Smooth muscle cell (in vitro differentiated cells): ENCODE results near the gene RGS9. TPM values are rescaled to one million over a fixed set of nuclear protein-coding genes. Genes with fewer than 3 reads are reported as not detected.

Source experiments
- DNase-seq: peaks from one replicate; lab custom pipeline; 2025; ENCODE audit not compliant: unreplicated experiment; lab: John Stamatoyannopoulos, UW
- H2AFZ ChIP-seq: fragments of 200-600 bp; sonication (generic); 2 replicates; pipeline ENCODE4 v1.6.0; 2016; ENCODE audit warnings: antibody characterized with exemption, low read depth, mild to moderate bottlenecking
- H3F3A ChIP-seq: fragments of 200-600 bp; sonication (generic); 2 replicates; pipeline ENCODE4 v1.6.0; 2017; ENCODE audit warnings: antibody characterized with exemption, low read depth
- H3K27ac ChIP-seq: fragments of 200-600 bp; sonication (generic); 2 replicates; pipeline ENCODE4 v1.5.1; 2016; ENCODE audit warnings: low read depth, mild to moderate bottlenecking
- H3K27me3 ChIP-seq: fragments of 200-600 bp; sonication (generic); 2 replicates; pipeline ENCODE4 v1.6.1; 2016; ENCODE audit warnings: low read depth, mild to moderate bottlenecking
- H3K36me3 ChIP-seq: fragments of 200-600 bp; sonication (generic); 2 replicates; pipeline ENCODE4 v1.5.1; 2016; ENCODE audit warnings: low read depth
- H3K4me1 ChIP-seq: fragments of 200-600 bp; sonication (generic); 2 replicates; pipeline ENCODE4 v1.5.1; 2016; ENCODE audit warnings: low read depth
- H3K4me2 ChIP-seq: fragments of 200-600 bp; sonication (generic); 2 replicates; pipeline ENCODE4 v1.6.0; 2016; ENCODE audit warnings: mild to moderate bottlenecking
- H3K4me3 ChIP-seq: fragments of 200-600 bp; sonication (generic); 2 replicates; pipeline ENCODE4 v1.5.1; 2016; ENCODE audit warnings: mild to moderate bottlenecking
- H3K79me2 ChIP-seq: fragments of 200-600 bp; sonication (generic); 2 replicates; pipeline ENCODE4 v1.6.0; 2016; ENCODE audit warnings: low read depth, mild to moderate bottlenecking
- H3K9ac ChIP-seq: fragments of 200-600 bp; sonication (generic); 2 replicates; pipeline ENCODE4 v1.6.0; 2016; ENCODE audit warnings: low read depth
- H3K9me3 ChIP-seq: fragments of 200-600 bp; sonication (generic); replicated peaks from 2 replicates; pipeline ENCODE4 v1.5.1; 2016; ENCODE audit warnings: low read depth
- H4K20me1 ChIP-seq: fragments of 200-600 bp; sonication (generic); 2 replicates; pipeline ENCODE4 v1.6.0; 2016; ENCODE audit warnings: low read depth
- CTCF ChIP-seq: fragments of 200-600 bp; sonication (generic); IDR thresholded peaks from 2 replicates; pipeline ENCODE4 v1.5.1; 2017; ENCODE audit warnings: borderline replicate concordance, mild to moderate bottlenecking, antibody characterized with exemption; ENCODE audit not compliant: insufficient read depth, poor library complexity, severe bottlenecking
- WGBS: methylation state at CpG from one replicate; pipeline ENCODE4 v1.1.7; 2016; ENCODE audit warnings: low lambda C conversion rate; 5-methylcytosine and 5-hydroxymethylcytosine counted together
- polyA plus RNA-seq: library from polyadenylated mRNA; unstranded; fragments of >200 nt; fragmentation: Nextera tagmentation; extraction: Ambion mirVana; gene quantifications from 2 replicates; pipeline ENCODE4 v1.2.1, GENCODE V29; 2016
- total RNA-seq: library from RNA; depleted of rRNA; stranded (reverse); fragments of >200 nt; gene quantifications from 2 replicates; pipeline ENCODE4 v1.2.3, GENCODE V29; 2014

The RGS9 gene
- total and polyA plus RNA-seq, 2 experiments from 2014 or later, result 16.3 to 18.8 TPM

GRCh38 chr17:65197201-65197600, 60.0 kb downstream of the RGS9 start:
- no peak overlapping the region for H3K4me3 ChIP-seq
- H3K36me3 ChIP-seq, result no peaks in the 10 kb centered on the region
- TF ChIP-seq CTCF, result no peak
- H3K79me2 ChIP-seq, result no peaks in the 10 kb centered on the region
- H4K20me1 ChIP-seq, result no peaks in the 10 kb centered on the region
- no peaks in the 10 kb centered on the region for H3K9me3 ChIP-seq
- H3F3A ChIP-seq, result no peaks in the 10 kb centered on the region
- H3K27me3 ChIP-seq, result no peaks in the 10 kb centered on the region
- peaks cover 5% of the 10 kb centered on the region for H3K4me1 ChIP-seq
- H3K9ac ChIP-seq, result no peak overlapping the region
- no peak overlapping the region for H3K4me2 ChIP-seq
- no peak for DNase-seq
- H2AFZ ChIP-seq, result no peak overlapping the region
- 87% methylated on average over 5 of the region's 5 CpGs for WGBS
- H3K27ac ChIP-seq, result no peak overlapping the region

GRCh38 chr17:65198653-65199382, 61.6 kb downstream of the RGS9 start:
- H3K9ac ChIP-seq, result no peak overlapping the region
- no peak for DNase-seq
- H3K4me3 ChIP-seq, result no peak overlapping the region
- H3K4me2 ChIP-seq, result no peak overlapping the region
- peak; percentile 77 for TF ChIP-seq CTCF
- no peaks in the 10 kb centered on the region for H3K36me3 ChIP-seq
- no peaks in the 10 kb centered on the region for H4K20me1 ChIP-seq
- H3K79me2 ChIP-seq, result no peaks in the 10 kb centered on the region
- H3K27ac ChIP-seq, result no peak overlapping the region
- no peak overlapping the region for H2AFZ ChIP-seq
- H3K4me1 ChIP-seq, result no peaks in the 10 kb centered on the region
- no peaks in the 10 kb centered on the region for H3F3A ChIP-seq
- 24% methylated on average over 7 of the region's 7 CpGs for WGBS
- H3K27me3 ChIP-seq, result no peaks in the 10 kb centered on the region
- H3K9me3 ChIP-seq, result no peaks in the 10 kb centered on the region

GRCh38 chr17:65201331-65201730, 64.2 kb downstream of the RGS9 start:
- WGBS, result 90% methylated on average over 10 of the region's 10 CpGs
- no peaks in the 10 kb centered on the region for H4K20me1 ChIP-seq

More at GRCh38 chr17:65201331-65201730, 64.2 kb downstream of the RGS9 start:
- Histone ChIP-seq H3K27me3 (no peaks in the 10 kb centered on the region), H3K36me3 (no peaks in the 10 kb centered on the region), H3K9ac (no peak overlapping the region), H3K4me1 (no peaks in the 10 kb centered on the region), H3F3A (no peaks in the 10 kb centered on the region), H3K4me3 (no peak overlapping the region), H3K27ac (no peak overlapping the region), H3K4me2 (no peak overlapping the region), H3K79me2 (no peaks in the 10 kb centered on the region), H3K9me3 (no peaks in the 10 kb centered on the region), H2AFZ (no peak overlapping the region)
- DNase-seq, result no peak
- no peak for TF ChIP-seq CTCF
